Esophagus squamous epithelium (tissue), 4 donors: ENCODE results near the gene CLTCL1.
"Not testable (repeated sequence)": the region's sequence is repeated elsewhere in the genome, so short reads cannot be mapped to it uniquely, and the experiment has no call there.

Source experiments
- POLR2A ChIP-seq, 4 donors: fragments of 450-650 bp; IDR thresholded peaks; one replicate each; pipeline ENCODE4 v1.6.1; 2017; ENCODE audit warnings: antibody characterized with exemption in 4 of 4, mild to moderate bottlenecking in 4 of 4, moderate library complexity in 3 of 4
- TF ChIP-seq, protein P1 (sequence below), 6 experiments: fragments of 450-650 bp in 4 of 6; fragments of 200-600 bp in 2 of 6; sonication (generic) in 2 of 6; IDR thresholded peaks; one replicate each; pipeline ENCODE4 v1.5.1; 2016 to 2019; ENCODE audit warnings: antibody characterized with exemption in 6 of 6, mild to moderate bottlenecking in 4 of 6, moderate library complexity in 4 of 6

DNA sequence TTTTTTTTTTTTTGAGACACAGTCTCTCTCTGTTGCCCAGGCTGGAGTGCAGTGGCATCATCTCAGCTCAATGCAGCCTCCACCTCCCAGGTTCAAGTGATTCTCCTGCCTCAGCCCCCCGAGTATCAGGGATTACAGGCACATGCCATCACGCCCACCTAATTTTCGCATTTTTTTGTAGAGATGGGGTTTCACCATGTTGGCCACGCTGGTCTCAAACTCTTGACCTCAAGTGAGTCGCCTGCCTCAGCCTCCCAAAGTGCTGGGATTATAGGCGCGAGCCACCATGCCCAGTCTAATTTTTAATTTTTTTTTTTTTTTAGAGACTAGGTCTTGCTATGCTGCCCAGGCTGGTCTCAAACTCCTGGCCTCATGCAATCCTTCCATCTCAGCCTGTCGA lies 35.2 kb downstream of the CLTCL1 start:
- TF ChIP-seq, protein P1, sequence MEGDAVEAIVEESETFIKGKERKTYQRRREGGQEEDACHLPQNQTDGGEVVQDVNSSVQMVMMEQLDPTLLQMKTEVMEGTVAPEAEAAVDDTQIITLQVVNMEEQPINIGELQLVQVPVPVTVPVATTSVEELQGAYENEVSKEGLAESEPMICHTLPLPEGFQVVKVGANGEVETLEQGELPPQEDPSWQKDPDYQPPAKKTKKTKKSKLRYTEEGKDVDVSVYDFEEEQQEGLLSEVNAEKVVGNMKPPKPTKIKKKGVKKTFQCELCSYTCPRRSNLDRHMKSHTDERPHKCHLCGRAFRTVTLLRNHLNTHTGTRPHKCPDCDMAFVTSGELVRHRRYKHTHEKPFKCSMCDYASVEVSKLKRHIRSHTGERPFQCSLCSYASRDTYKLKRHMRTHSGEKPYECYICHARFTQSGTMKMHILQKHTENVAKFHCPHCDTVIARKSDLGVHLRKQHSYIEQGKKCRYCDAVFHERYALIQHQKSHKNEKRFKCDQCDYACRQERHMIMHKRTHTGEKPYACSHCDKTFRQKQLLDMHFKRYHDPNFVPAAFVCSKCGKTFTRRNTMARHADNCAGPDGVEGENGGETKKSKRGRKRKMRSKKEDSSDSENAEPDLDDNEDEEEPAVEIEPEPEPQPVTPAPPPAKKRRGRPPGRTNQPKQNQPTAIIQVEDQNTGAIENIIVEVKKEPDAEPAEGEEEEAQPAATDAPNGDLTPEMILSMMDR (IDR thresholded peaks at IDR 0.05), result not testable (repeated sequence)
- not testable (repeated sequence) for TF ChIP-seq POLR2A (IDR thresholded peaks at IDR 0.05)
